Non-pigmented ciliary epithelial cell (primary cell): ENCODE results near the gene NFIC.
"Not testable (repeated sequence)": the region's sequence is repeated elsewhere in the genome, so short reads cannot be mapped to it uniquely, and the experiment has no call there.

ENCODE experiments used
- DNase-seq: peaks from one replicate; pipeline ENCODE4 v3.0.0-alpha.2; 2010; ENCODE audit warnings: low read depth

Gene NFIC

GRCh38 chr19:3452942-3453214 lies 86.5 kb downstream of the NFIC start:
- not testable (repeated sequence) for DNase-seq

- no peak for DNase-seq
These were observed 87.5 kb downstream of the NFIC start for GRCh38 chr19:3453840-3454239.

- DNase-seq = no peak
These were observed 88.4 kb downstream of the NFIC start for GRCh38 chr19:3454656-3455392.

- no peak for DNase-seq
These were observed 89.1 kb downstream of the NFIC start for GRCh38 chr19:3455393-3455955.

- DNase-seq = no peak
These were observed 89.7 kb downstream of the NFIC start for GRCh38 chr19:3455960-3456601.

- no peak for DNase-seq
These were observed 90.6 kb downstream of the NFIC start for GRCh38 chr19:3456925-3457527.

- DNase-seq = no peak
These were observed 91.3 kb downstream of the NFIC start for GRCh38 chr19:3457528-3458228.

- no peak for DNase-seq
These were observed 92.1 kb downstream of the NFIC start for GRCh38 chr19:3458229-3459088.

- peak; percentile 87 for DNase-seq
These were observed 92.9 kb downstream of the NFIC start for GRCh38 chr19:3459089-3459881.

- no peak for DNase-seq
These were observed 93.7 kb downstream of the NFIC start for GRCh38 chr19:3459965-3460582.

- DNase-seq = no peak
These were observed 96.8 kb downstream of the NFIC start for GRCh38 chr19:3462991-3463713.

GRCh38 chr19:3463714-3464586 lies 97.6 kb downstream of the NFIC start:
- no peak for DNase-seq

GRCh38 chr19:3464587-3465235 lies 98.3 kb downstream of the NFIC start:
- DNase-seq = no peak

GRCh38 chr19:3465552-3465951 lies 99.2 kb downstream of the NFIC start:
- no peak for DNase-seq

GRCh38 chr19:3466635-3467034 lies 100.3 kb downstream of the NFIC start:
- no peak for DNase-seq

GRCh38 chr19:3467437-3468198 lies 101.2 kb downstream of the NFIC start:
- no peak for DNase-seq

GRCh38 chr19:3468211-3468610 lies 101.8 kb downstream of the NFIC start:
- no peak for DNase-seq
